HUES48 (cell line): ENCODE measurements around the gene ADAMTS14.

ENCODE experiments used
- H3K27ac ChIP-seq: one replicate; pipeline ENCODE4 v1.7.0; 2013; ENCODE audit warnings: low read depth, low read length, inconsistent platforms
- H3K27me3 ChIP-seq: 2 replicates; pipeline ENCODE4 v1.6.1; 2013; ENCODE audit warnings: mild to moderate bottlenecking, low read length; ENCODE audit not compliant: control insufficient read depth, insufficient read depth
- H3K36me3 ChIP-seq: 2 replicates; pipeline ENCODE4 v1.6.1; 2013; ENCODE audit warnings: low read length; ENCODE audit not compliant: control insufficient read depth, insufficient read depth
- H3K4me1 ChIP-seq: 2 replicates; pipeline ENCODE4 v1.6.1; 2013; ENCODE audit warnings: mild to moderate bottlenecking, low read length; ENCODE audit not compliant: control insufficient read depth, insufficient read depth
- H3K4me3 ChIP-seq: 2 replicates; pipeline ENCODE4 v1.5.1; 2013; ENCODE audit warnings: mild to moderate bottlenecking, low read depth, low read length
- H3K9ac ChIP-seq: 2 replicates; pipeline ENCODE4 v1.6.1; 2013; ENCODE audit warnings: mild to moderate bottlenecking, low read depth, low read length, moderate library complexity
- H3K9me3 ChIP-seq: 2 replicates; pipeline ENCODE4 v1.6.1; 2013; ENCODE audit warnings: low read length; ENCODE audit not compliant: control insufficient read depth, insufficient read depth

Gene ADAMTS14

DNA sequence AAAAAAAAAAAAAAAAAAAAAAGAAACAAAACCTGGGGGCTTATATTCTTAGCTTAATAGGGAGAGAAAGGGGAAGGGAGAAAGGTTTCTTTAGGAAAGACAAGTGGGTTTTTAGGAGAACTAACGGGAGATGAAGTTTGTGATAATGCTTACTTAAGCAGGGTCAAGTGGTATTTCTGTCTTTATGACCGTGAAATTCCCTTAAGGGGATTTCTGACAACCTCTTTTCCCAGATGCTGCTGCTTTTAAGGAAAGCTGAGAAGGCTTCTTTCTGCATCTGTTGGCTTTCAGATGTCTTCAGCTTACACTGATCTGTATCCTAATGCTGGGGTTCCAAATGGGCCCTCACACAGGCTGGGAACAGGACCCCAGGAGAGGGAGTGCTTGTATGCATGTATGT lies 42.6 kb downstream of the ADAMTS14 start:
- Histone ChIP-seq H3K27ac (no peak overlapping the region), H3K36me3 (no peaks in the 10 kb centered on the region), H3K9ac (no peak overlapping the region)

DNA sequence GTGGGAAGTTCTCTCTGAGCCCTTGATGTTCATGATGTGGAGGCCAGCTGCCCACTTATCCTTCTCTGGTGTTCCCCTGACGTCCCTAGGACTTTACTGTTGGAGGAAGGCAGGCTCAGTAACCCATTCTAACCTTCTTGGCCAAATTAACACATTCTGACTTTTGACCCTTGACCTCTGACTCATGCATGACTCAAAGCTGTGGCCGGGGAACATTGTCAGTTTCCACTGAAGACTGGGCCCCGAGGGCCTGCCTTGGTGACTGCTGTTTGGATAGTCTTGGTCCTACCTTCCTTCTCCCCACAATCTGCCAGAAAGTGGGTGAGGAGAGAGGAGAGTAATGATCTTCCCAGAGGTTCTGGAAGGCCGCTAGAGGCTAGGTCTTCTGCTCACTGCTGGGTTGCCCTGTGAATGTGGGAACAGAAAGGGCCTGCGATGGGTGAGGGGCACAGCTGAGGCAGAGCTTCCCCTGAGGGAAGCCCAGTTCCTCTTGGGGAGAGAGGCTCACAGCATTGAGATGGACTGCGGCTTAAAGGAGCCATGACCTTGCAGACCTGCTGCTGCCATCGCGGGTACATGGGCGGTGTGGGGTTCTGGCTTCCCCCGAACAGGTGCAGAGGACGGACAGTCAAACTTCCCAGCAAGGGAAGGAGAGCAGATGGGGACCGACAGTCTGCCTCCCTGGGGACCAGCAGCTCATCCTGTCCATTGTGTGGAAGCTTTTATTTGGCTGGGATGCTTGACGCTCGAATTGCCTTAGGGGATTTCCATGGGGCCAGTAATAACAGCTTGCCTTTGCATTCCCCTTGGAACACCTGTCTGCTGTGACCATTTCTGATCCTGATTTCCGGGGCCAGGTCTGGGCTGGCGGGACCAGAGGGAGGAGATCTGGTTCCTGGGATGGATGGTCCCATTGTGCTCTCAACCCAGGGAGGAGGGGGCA lies 43.8 kb downstream of the ADAMTS14 start:
- Histone ChIP-seq H3K27ac (no peak overlapping the region), H3K27me3 (no peaks in the 10 kb centered on the region), H3K36me3 (no peaks in the 10 kb centered on the region), H3K4me3 (no peak overlapping the region), H3K9me3 (no peaks in the 10 kb centered on the region), H3K9ac (no peak overlapping the region), H3K4me1 (peaks cover 12% of the 10 kb centered on the region)

More for the DNA sequence above, 42.6 kb downstream of the ADAMTS14 start:
- Histone ChIP-seq H3K4me3 (no peak overlapping the region), H3K9me3 (no peaks in the 10 kb centered on the region), H3K4me1 (peaks cover 12% of the 10 kb centered on the region), H3K27me3 (no peaks in the 10 kb centered on the region)

- Histone ChIP-seq H3K36me3 (no peaks in the 10 kb centered on the region), H3K4me1 (no peaks in the 10 kb centered on the region), H3K27me3 (no peaks in the 10 kb centered on the region), H3K9ac (no peak overlapping the region), H3K27ac (no peak overlapping the region), H3K4me3 (no peak overlapping the region), H3K9me3 (no peaks in the 10 kb centered on the region)
Measured at GRCh38 chr10:70722820-70723424, 50.6 kb downstream of the ADAMTS14 start.

DNA sequence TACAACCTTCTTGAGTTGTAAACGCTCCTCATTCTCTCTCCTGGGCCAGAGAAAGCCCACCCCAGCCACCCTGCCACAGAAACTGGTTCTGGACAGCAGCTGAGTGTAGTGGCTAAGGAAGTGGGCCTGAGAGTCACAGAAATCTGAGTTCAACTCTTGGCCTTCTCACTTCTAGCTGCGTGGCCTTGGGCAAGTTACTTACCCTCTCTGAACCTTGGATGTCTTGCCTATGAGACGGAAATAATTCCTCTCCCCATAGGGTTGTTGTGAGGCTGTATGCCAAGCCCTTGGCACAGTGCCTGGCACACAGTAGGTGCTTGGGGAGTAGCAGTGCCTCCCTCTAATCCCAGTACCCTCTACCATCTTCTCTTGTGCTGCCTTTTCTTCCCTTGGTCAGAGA lies 51.5 kb downstream of the ADAMTS14 start:
- Histone ChIP-seq H3K4me1 (no peaks in the 10 kb centered on the region), H3K9me3 (no peaks in the 10 kb centered on the region), H3K4me3 (no peak overlapping the region), H3K9ac (no peak overlapping the region), H3K27me3 (no peaks in the 10 kb centered on the region), H3K36me3 (no peaks in the 10 kb centered on the region), H3K27ac (no peak overlapping the region)

- no peak overlapping the region for H3K27ac ChIP-seq
- H3K4me3 ChIP-seq = no peak overlapping the region
- no peaks in the 10 kb centered on the region for H3K4me1 ChIP-seq
- H3K9me3 ChIP-seq = no peaks in the 10 kb centered on the region
- H3K9ac ChIP-seq = no peak overlapping the region
- no peaks in the 10 kb centered on the region for H3K36me3 ChIP-seq
- H3K27me3 ChIP-seq = no peaks in the 10 kb centered on the region
Measured at GRCh38 chr10:70726909-70727495, 54.7 kb downstream of the ADAMTS14 start.

- no peaks in the 10 kb centered on the region for H3K36me3 ChIP-seq
- no peaks in the 10 kb centered on the region for H3K4me1 ChIP-seq
- H3K9ac ChIP-seq = no peak overlapping the region
- no peak overlapping the region for H3K4me3 ChIP-seq
- no peaks in the 10 kb centered on the region for H3K27me3 ChIP-seq
- H3K27ac ChIP-seq = no peak overlapping the region
- no peaks in the 10 kb centered on the region for H3K9me3 ChIP-seq
Measured at GRCh38 chr10:70728328-70728727, 56.0 kb downstream of the ADAMTS14 start.

DNA sequence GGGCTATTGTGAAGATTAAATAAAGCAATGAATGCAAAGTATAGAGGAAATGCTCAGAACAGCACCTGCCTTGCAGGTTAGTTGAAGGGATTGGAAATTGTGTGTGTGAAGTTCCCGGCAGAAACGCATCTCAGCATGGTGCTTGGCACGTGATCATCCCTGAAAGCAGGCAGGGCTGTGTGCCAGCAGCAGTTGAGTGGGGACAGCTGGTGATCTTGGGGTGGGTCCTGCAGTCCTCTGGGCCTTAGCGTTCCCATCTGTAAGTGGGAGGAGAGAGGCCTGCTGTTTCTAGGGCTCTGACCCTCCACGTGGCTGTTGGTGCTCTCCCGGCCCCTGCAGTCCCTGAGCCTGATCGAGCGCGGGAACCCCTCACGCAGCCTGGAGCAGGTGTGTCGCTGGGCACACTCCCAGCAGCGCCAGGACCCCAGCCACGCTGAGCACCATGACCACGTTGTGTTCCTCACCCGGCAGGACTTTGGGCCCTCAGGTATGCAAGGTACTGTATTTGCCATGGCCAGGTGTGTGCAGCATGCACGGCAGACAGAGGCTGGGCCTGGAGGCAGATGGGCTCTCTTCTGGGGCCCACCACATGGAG lies 57.6 kb downstream of the ADAMTS14 start:
- Histone ChIP-seq H3K9me3 (no peaks in the 10 kb centered on the region), H3K9ac (no peak overlapping the region), H3K4me3 (no peak overlapping the region), H3K27me3 (no peaks in the 10 kb centered on the region), H3K36me3 (no peaks in the 10 kb centered on the region), H3K4me1 (no peaks in the 10 kb centered on the region), H3K27ac (no peak overlapping the region)

- no peaks in the 10 kb centered on the region for H3K4me1 ChIP-seq
- no peaks in the 10 kb centered on the region for H3K27me3 ChIP-seq
- no peak overlapping the region for H3K9ac ChIP-seq
- no peaks in the 10 kb centered on the region for H3K36me3 ChIP-seq
- H3K4me3 ChIP-seq = no peak overlapping the region
- H3K27ac ChIP-seq = no peak overlapping the region
- H3K9me3 ChIP-seq = no peaks in the 10 kb centered on the region
Measured at GRCh38 chr10:70730955-70731354, 58.6 kb downstream of the ADAMTS14 start.

DNA sequence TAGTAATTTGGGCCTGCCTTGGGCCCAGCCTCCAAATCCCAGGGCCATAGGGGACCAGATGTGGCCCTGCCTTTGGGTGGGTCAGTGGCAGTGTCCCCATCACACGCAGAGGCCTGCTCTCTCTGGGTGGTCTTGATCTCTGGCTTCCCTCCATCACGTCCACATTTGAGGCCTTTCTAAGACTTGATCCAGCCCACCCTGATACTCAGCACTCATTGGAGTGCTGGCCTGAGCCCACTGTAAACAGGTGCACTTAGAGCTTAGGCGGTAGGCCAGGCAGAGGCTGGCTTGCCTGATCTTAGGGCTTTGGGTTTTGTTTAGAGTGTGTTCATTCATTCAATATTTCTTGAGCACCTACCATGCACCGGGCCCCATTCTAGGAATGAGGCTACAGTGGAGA lies 60.3 kb downstream of the ADAMTS14 start:
- no peaks in the 10 kb centered on the region for H3K9me3 ChIP-seq
- no peak overlapping the region for H3K4me3 ChIP-seq
- no peak overlapping the region for H3K9ac ChIP-seq
- no peaks in the 10 kb centered on the region for H3K27me3 ChIP-seq
- H3K4me1 ChIP-seq = no peaks in the 10 kb centered on the region
- no peaks in the 10 kb centered on the region for H3K36me3 ChIP-seq
- H3K27ac ChIP-seq = no peak overlapping the region

DNA sequence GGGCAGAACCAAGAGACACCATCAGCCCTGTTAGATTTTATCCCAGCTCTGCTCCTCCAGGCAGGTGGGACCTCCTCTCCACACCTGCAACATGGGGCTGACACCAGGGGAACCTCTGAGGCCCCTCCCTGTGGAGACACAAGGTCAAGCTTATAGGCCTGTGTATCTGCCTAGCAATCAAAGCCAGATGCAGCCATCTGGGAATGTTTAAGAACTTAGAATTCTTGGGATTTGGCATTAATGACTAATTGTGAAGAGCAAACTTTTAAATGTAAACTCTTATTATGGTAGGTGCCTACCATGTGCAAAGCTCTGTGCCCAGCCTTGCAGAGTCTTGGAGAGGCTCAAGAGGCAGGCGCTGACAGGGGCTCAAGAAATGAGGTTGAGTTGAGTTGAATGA lies 60.7 kb downstream of the ADAMTS14 start:
- Histone ChIP-seq H3K36me3 (no peaks in the 10 kb centered on the region), H3K27me3 (no peaks in the 10 kb centered on the region), H3K27ac (no peak overlapping the region), H3K4me3 (no peak overlapping the region), H3K4me1 (no peaks in the 10 kb centered on the region), H3K9ac (no peak overlapping the region), H3K9me3 (no peaks in the 10 kb centered on the region)

- Histone ChIP-seq H3K9ac (no peak overlapping the region), H3K36me3 (no peaks in the 10 kb centered on the region)
Measured at GRCh38 chr10:70735161-70735560, 62.9 kb downstream of the ADAMTS14 start.

More at GRCh38 chr10:70735161-70735560, 62.9 kb downstream of the ADAMTS14 start:
- Histone ChIP-seq H3K4me1 (no peaks in the 10 kb centered on the region), H3K27me3 (no peaks in the 10 kb centered on the region), H3K27ac (no peak overlapping the region), H3K9me3 (no peaks in the 10 kb centered on the region), H3K4me3 (no peak overlapping the region)
